ENCODE data around the gene SLC37A2.
"Not testable (repeated sequence)": the region's sequence is repeated elsewhere in the genome, so short reads cannot be mapped to it uniquely, and the experiment has no call there.

The SLC37A2 gene

GRCh38 chr11:125055107-125055715 lies 7.9 kb upstream of the SLC37A2 start:
- Histone ChIP-seq H3K4me2 (ENCODE audit: low read depth, low read length, poor library complexity, severe bottlenecking) (no peak overlapping the region), H3K9ac (ENCODE audit: low read depth, low read length, poor library complexity, severe bottlenecking) (no peak overlapping the region), H3K36me3 (ENCODE audit: insufficient read depth, low read length) (no peaks in the 10 kb centered on the region), H3K9me2 (replicated peaks; ENCODE audit: low read depth, low read length) (no peaks in the 10 kb centered on the region), H4K20me1 (ENCODE audit: insufficient read depth, low read length, poor library complexity, severe bottlenecking) (no peaks in the 10 kb centered on the region), H3K79me2 (ENCODE audit: insufficient read depth, low read length) (no peaks in the 10 kb centered on the region), H2AFZ (ENCODE audit: low read length) (no peak overlapping the region), H3K4me3 (ENCODE audit: low read length, poor library complexity, severe bottlenecking) (no peak overlapping the region), H3K27me3 (ENCODE audit: insufficient read depth, low read length, poor library complexity, severe bottlenecking) (no peaks in the 10 kb centered on the region), H3F3A (ENCODE audit: low read depth) (no peaks in the 10 kb centered on the region), H3K9me3 (ENCODE audit: insufficient read depth, low read depth, low read length) (no peaks in the 10 kb centered on the region), H3K4me1 (ENCODE audit: insufficient read depth, low read length, poor library complexity, severe bottlenecking) (no peaks in the 10 kb centered on the region)
- no peak for TF ChIP-seq EZH2phosphoT487 (IDR thresholded peaks at IDR 0.05; ENCODE audit: borderline replicate concordance)
- no peak for TF ChIP-seq CTCF (conservative IDR thresholded peaks at IDR 0.05; ENCODE audit: low read length)

- not testable (repeated sequence) for H3K9ac ChIP-seq (ENCODE audit: low read depth, low read length, poor library complexity, severe bottlenecking); H3K4me3 ChIP-seq (ENCODE audit: low read length, poor library complexity, severe bottlenecking); H3K4me1 ChIP-seq (ENCODE audit: insufficient read depth, low read length, poor library complexity, severe bottlenecking); H2AFZ ChIP-seq (ENCODE audit: low read length); H3K4me2 ChIP-seq (ENCODE audit: low read depth, low read length, poor library complexity, severe bottlenecking); H3K27me3 ChIP-seq (ENCODE audit: insufficient read depth, low read length, poor library complexity, severe bottlenecking); H3K9me3 ChIP-seq (ENCODE audit: insufficient read depth, low read depth, low read length); H3K36me3 ChIP-seq (ENCODE audit: insufficient read depth, low read length); H3K9me2 ChIP-seq (replicated peaks; ENCODE audit: low read depth, low read length); H3K79me2 ChIP-seq (ENCODE audit: insufficient read depth, low read length); H3F3A ChIP-seq (ENCODE audit: low read depth); H4K20me1 ChIP-seq (ENCODE audit: insufficient read depth, low read length, poor library complexity, severe bottlenecking)
Measured at GRCh38 chr11:125056111-125056510, 7.0 kb upstream of the SLC37A2 start.

- H3K27me3 ChIP-seq (ENCODE audit: insufficient read depth, low read length, poor library complexity, severe bottlenecking): no peaks in the 10 kb centered on the region
- H3K9ac ChIP-seq (ENCODE audit: low read depth, low read length, poor library complexity, severe bottlenecking): no peak overlapping the region
- H3K36me3 ChIP-seq (ENCODE audit: insufficient read depth, low read length): no peaks in the 10 kb centered on the region
- H3K4me2 ChIP-seq (ENCODE audit: low read depth, low read length, poor library complexity, severe bottlenecking): no peak overlapping the region
- TF ChIP-seq CTCF (conservative IDR thresholded peaks at IDR 0.05; ENCODE audit: low read length) (no peak), EZH2phosphoT487 (IDR thresholded peaks at IDR 0.05; ENCODE audit: borderline replicate concordance) (no peak)
- H3K9me3 ChIP-seq (ENCODE audit: insufficient read depth, low read depth, low read length): no peaks in the 10 kb centered on the region
- H3K4me3 ChIP-seq (ENCODE audit: low read length, poor library complexity, severe bottlenecking): no peak overlapping the region
- H3K79me2 ChIP-seq (ENCODE audit: insufficient read depth, low read length): no peaks in the 10 kb centered on the region
- no peaks in the 10 kb centered on the region for H3K4me1 ChIP-seq (ENCODE audit: insufficient read depth, low read length, poor library complexity, severe bottlenecking)
- H4K20me1 ChIP-seq (ENCODE audit: insufficient read depth, low read length, poor library complexity, severe bottlenecking): no peaks in the 10 kb centered on the region
- no peak overlapping the region for H2AFZ ChIP-seq (ENCODE audit: low read length)
- H3F3A ChIP-seq (ENCODE audit: low read depth): no peaks in the 10 kb centered on the region
- no peaks in the 10 kb centered on the region for H3K9me2 ChIP-seq (replicated peaks; ENCODE audit: low read depth, low read length)
Measured at GRCh38 chr11:125056931-125057692, 6.0 kb upstream of the SLC37A2 start.

- no peaks in the 10 kb centered on the region for H3K4me1 ChIP-seq (ENCODE audit: insufficient read depth, low read length, poor library complexity, severe bottlenecking)
- H3F3A ChIP-seq (ENCODE audit: low read depth): no peaks in the 10 kb centered on the region
- no peaks in the 10 kb centered on the region for H4K20me1 ChIP-seq (ENCODE audit: insufficient read depth, low read length, poor library complexity, severe bottlenecking)
- TF ChIP-seq CTCF (conservative IDR thresholded peaks at IDR 0.05; ENCODE audit: low read length): no peak
- no peak for TF ChIP-seq EZH2phosphoT487 (IDR thresholded peaks at IDR 0.05; ENCODE audit: borderline replicate concordance)
- H3K9ac ChIP-seq (ENCODE audit: low read depth, low read length, poor library complexity, severe bottlenecking): no peak overlapping the region
- H3K9me2 ChIP-seq (replicated peaks; ENCODE audit: low read depth, low read length): no peaks in the 10 kb centered on the region
- no peak overlapping the region for H2AFZ ChIP-seq (ENCODE audit: low read length)
- no peak overlapping the region for H3K4me2 ChIP-seq (ENCODE audit: low read depth, low read length, poor library complexity, severe bottlenecking)
- H3K4me3 ChIP-seq (ENCODE audit: low read length, poor library complexity, severe bottlenecking): no peak overlapping the region
- H3K27me3 ChIP-seq (ENCODE audit: insufficient read depth, low read length, poor library complexity, severe bottlenecking): no peaks in the 10 kb centered on the region
- no peaks in the 10 kb centered on the region for H3K9me3 ChIP-seq (ENCODE audit: insufficient read depth, low read depth, low read length)
- H3K79me2 ChIP-seq (ENCODE audit: insufficient read depth, low read length): no peaks in the 10 kb centered on the region
- no peaks in the 10 kb centered on the region for H3K36me3 ChIP-seq (ENCODE audit: insufficient read depth, low read length)
Measured at GRCh38 chr11:125057693-125058016, 5.5 kb upstream of the SLC37A2 start.

Measured in Loucy (cell line).